Kidney glomerular epithelial cell (primary cell): Measurements from ENCODE around the gene CFAP251.
"Not testable (repeated sequence)": the region's sequence is repeated elsewhere in the genome, so short reads cannot be mapped to it uniquely, and the experiment has no call there.

Experiments used
- DNase-seq: peaks from one replicate; lab custom pipeline; 2025; lab: John Stamatoyannopoulos, UW

The CFAP251 gene, protein sequence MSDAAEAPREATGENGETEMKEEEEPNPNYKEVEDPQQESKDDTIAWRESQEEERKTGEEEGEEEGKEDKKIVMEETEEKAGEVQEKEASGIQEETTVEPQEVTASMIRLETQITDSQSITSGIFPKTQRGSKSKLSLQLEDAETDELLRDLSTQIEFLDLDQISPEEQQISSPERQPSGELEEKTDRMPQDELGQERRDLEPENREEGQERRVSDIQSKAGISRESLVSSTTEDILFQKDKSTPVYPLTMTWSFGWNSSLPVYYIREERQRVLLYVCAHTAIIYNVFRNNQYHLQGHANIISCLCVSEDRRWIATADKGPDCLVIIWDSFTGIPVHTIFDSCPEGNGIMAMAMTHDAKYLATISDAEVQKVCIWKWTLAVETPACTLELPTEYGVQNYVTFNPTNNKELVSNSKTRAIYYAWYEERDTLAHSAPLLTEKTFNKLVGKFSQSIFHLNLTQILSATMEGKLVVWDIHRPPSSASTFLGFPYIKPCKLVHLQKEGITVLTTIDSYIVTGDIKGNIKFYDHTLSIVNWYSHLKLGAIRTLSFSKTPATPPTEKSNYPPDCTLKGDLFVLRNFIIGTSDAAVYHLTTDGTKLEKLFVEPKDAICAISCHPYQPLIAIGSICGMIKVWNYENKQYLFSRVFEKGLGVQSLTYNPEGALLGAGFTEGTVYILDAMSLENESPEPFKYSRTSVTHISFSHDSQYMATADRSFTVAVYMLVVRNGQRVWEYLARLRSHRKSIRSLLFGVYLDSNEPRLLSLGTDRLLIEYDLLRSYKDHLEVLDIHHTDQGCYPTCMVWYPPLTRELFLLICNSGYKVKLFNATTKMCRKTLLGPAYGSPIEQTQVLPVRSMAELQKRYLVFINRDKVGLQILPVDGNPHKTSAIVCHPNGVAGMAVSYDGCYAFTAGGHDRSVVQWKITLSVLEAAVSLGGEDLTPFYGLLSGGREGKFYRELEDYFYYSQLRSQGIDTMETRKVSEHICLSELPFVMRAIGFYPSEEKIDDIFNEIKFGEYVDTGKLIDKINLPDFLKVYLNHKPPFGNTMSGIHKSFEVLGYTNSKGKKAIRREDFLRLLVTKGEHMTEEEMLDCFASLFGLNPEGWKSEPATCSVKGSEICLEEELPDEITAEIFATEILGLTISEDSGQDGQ

GRCh38 chr12:121917950-121918678, at the start of gene CFAP251:
TSS of gene CFAP251 (plus strand) at chr12:121918592. CDS start at chr12:121921306, 2,714 bp downstream.
- no peak for DNase-seq

DNA sequence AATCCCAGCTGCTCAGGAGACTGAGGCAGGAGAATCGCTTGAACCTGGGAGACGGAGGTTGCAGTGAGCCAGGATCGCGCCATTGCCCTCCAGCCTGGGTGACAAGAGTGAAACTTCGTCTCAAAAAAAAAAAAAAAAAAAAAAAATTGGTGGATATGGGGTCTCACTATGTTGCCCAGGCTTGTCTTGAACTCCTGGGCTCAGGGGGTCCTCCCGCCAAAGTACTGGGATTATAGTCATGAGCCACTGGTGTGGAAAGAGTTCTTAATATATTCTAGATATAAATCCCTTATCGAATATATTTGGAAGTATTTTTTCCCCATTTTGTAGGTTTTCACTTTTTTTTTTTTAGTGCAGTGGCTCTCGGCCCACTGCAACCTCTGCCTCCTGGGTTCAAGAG, 49.2 kb upstream of the CFAP251 start:
- not testable (repeated sequence) for DNase-seq

DNA sequence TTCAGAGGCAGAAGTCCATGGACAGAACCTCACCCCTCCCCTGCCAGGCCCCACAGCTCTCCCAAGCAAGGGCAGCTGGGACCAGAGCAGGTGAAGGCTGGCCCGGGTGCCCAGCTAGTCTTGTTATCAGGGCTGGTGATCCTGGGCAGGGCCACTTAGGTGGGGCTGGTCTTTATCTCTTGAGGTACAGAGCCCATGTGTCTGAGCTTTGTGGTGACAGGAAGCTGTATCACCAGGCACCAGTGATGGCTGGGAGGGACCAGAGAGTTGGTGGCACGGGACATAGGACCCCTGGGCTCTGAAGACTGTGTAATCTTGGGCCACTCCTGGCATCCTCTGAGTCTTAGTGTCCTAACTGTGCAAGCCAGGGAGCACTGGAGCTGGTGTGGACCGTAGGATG, 46.9 kb upstream of the CFAP251 start:
- no peak for DNase-seq

- peak; percentile 13 for DNase-seq
These were observed 45.7 kb upstream of the CFAP251 start for GRCh38 chr12:121872546-121873215.

- DNase-seq: no peak
These were observed 45.2 kb upstream of the CFAP251 start for GRCh38 chr12:121873216-121873569.

- DNase-seq: no peak
These were observed 44.3 kb upstream of the CFAP251 start for GRCh38 chr12:121874071-121874470.

DNA sequence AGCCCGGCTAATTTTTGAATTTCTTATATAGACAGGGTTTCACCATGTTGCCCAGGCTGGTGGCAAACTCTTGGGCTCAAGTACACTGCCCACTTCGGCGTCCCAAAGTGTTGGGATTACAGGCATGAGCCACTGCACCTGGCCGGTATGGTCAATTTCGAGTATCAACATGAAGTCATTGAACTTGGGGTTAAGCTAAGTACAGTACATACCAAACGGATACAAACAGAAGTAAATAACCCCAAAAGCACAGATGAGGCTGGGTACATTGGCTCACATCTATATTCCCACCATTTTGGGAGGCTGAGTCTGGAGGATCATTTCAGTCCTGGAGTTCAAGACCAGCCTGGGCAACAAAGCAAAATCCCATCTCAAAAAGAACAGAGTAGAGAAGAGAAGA, 42.8 kb upstream of the CFAP251 start:
- DNase-seq: no peak

GRCh38 chr12:121876080-121876447, 42.3 kb upstream of the CFAP251 start:
- not testable (repeated sequence) for DNase-seq

- DNase-seq: no peak
These were observed 35.1 kb upstream of the CFAP251 start for GRCh38 chr12:121883315-121883660.

- not testable (repeated sequence) for DNase-seq
These were observed 33.3 kb upstream of the CFAP251 start for GRCh38 chr12:121885129-121885528.

DNA sequence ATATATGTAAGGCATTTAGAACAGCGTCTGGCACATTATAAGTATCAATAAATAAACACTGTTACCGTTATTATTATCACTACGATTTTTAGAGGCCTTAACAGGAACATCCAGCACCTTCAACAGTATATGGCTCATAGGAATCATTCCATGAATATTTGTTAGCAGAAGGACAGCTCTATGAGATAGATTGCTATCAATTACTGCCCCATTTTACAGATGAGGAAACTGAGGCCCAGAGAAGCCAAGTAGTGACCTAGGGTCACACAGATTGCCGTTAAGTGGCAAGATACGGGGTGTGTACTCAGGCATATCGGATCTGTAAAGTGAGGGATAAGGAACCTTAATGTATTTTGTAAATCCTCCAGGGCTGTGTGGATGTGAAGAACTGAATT, 30.3 kb upstream of the CFAP251 start:
- no peak for DNase-seq

- DNase-seq: peak; percentile 88
These were observed 29.7 kb upstream of the CFAP251 start, which contains the start of gene PSMD9 for GRCh38 chr12:121888478-121889273. TSS of gene PSMD9 (plus strand) at chr12:121888790. CDS start at chr12:121888857, 67 bp downstream.

- DNase-seq: no peak
These were observed 29.1 kb upstream of the CFAP251 start for GRCh38 chr12:121889274-121889624.

DNA sequence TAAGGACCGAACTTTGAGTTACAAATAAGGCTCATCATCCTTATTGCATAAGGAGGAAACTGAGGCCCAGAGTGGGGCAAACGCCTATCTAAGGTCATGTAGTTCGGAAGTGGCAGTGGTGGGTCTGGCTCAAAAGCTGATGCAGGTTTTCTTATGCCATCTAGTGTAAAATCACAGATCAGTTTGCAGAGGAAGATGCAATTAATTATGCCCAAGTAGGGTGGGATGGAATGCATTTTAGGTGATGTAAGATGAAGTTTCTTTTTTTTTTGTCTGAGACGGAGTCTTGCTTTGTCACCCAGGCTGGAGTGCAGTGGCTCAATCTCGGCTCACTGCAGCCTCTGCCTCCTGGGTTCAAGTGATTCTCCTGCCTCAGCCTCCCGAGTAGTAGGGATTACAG, 28.7 kb upstream of the CFAP251 start:
- DNase-seq: not testable (repeated sequence)

DNA sequence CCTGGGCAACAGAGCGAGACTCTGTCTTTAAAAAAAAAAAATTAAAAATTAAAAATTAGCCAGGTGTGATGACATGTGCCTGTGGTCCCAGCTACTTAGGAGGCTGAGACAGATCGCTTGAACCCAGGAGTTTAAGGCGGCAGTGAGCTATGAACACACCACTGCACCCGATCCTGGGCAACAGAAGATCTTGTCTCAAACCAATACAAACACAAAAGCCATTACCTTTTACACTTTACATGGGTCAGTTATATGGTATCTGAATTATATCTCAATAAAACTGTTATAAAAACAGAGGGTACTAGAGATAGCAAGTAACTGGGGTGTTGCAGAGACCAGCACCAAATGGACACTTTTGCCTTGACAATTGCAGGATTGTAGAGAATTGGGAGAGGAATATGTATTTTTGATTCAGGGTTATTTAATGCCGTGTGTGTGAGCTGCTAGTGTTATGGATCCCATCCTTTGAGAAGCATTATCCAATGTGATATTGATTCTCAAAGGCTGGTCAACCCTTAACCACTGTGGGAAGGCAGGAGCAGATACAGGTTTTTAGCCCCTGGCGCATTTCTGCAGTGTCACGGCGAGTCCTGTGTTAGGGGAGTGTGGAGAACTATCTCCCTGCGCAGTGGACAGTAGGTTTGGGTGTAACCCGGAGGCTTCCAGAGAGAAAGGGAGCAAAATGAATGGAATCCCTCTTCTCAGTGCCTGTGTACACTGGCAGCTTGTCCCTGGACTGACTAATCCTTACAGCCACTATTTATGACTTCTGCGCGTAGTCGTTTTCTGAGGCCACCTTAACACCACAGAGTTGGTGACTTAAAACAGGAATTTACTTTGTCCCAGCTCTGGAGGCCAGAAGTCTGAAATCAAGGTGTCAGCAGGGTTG, 25.5 kb upstream of the CFAP251 start:
- no peak for DNase-seq

GRCh38 chr12:121893961-121894460, 24.4 kb upstream of the CFAP251 start:
- peak; percentile 60 for DNase-seq

DNA sequence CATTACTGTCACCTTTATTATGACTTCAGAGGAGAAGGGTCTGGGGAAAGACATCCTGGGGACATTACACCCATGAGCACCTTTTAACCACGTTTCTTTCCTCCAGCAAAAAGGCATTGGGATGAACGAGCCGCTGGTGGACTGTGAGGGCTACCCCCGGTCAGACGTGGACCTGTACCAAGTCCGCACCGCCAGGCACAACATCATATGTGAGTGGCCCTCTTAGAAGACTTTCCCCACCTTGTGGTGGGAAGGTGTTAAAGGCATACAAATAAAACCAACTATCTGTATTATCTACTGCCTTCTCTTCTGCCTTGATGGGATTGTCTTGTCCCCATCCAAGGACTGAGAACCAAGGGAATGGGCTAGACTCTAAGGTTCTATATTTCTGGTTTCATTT, 23.8 kb upstream of the CFAP251 start:
- peak; percentile 20 for DNase-seq

DNA sequence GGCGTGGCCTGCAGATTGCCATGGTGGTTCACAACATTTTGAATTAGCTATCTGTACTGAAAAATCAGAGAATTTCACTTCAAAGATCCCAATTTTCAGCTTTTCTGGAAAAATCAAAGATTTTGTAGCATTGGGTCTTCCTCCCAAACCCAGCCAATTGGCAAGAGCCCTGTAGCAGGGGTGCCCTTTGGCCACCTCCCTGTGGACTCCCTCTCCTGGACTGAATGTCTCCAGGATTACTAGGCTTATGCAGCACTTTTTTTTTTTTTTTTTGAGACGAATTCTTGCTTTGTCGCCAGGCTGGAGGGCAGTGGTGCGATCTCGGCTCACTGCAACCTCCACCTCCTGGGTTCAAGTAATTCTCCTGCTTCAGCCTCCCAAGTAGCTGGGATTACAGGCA, 20.1 kb upstream of the CFAP251 start:
- DNase-seq: no peak

GRCh38 chr12:121899590-121899989, 18.8 kb upstream of the CFAP251 start:
- DNase-seq: no peak
